Measurements from ENCODE around the gene EMID1.
A peak's percentile ranks its signal among the peaks of the same experiment; 100 is the strongest.
"Not testable (repeated sequence)": the region's sequence is repeated elsewhere in the genome, so short reads cannot be mapped to it uniquely, and the experiment has no call there.

EMID1 gene

DNA sequence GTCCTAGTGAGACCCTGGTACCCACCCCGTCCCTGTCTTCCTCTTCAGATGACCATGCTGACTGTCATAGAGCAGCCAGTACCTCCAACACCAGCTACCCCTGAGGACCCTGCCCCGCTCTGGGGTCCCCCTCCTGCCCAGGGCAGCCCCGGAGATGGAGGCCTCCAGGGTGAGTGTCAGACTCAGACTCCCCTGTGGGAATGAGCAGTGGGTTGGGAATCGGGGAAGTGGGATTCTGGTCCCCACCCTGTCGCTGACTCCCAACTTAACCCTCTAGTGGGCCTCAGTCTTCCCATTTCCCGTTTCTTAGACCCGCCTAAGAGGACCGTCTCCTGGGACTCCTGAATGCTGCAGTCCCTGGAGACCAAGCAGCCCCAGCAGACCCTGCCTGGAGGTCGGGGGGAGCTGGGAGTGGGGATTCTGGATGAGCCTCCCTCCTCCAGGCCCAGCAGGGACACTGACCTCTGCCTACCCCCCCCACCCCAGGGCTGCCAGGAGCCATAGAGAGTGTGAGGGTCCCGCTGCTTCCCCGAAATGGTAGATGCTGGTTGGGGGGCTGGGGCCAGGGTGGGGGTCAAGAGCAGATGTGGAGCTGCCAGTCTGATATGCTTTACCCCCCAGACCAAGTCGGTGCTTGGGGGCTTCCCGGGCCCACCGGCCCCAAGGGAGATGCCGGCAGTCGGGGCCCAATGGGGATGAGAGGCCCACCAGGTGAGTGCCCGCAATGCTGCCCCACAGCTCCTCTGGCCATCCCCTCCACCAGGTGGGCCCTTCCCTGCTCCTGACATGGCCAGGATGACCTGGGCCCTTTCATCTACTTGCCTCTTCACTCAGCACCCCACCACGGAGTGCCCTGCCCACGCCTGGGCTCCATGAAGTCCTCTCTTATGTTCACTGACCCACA lies 25.5 kb downstream of the EMID1 start:
- no peak for DNase-seq (ENCODE audit: low read depth, low spot score)

GRCh38 chr22:29231971-29232959 lies 26.6 kb downstream of the EMID1 start:
- no peak for DNase-seq (ENCODE audit: low read depth, low spot score)

GRCh38 chr22:29233277-29233877 lies 27.7 kb downstream of the EMID1 start:
- no peak for DNase-seq (ENCODE audit: low read depth, low spot score)

DNA sequence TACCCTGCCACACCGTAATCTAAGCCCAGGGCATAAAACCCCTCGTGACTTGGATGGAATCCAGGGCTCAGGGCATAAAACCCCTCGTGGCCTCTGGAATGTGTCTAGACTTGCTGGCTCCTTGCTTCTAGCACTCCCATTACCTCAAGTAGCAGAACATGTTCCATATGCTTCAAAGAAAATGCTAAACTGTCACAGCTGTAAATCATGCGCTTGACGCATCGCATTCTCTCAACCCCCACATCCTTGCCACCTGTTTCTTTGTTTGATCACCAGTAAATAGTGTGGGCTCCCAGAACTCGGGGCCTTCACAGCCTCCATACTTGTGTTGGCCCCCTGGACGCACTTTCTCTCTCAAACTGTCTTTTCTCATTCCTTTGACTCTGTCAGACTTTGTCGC lies 34.8 kb downstream of the EMID1 start:
- not testable (repeated sequence) for DNase-seq (ENCODE audit: low read depth, low spot score)

- DNase-seq (ENCODE audit: low read depth, low spot score), result no peak
Observed at GRCh38 chr22:29243874-29244446, 38.3 kb downstream of the EMID1 start.

- no peak for DNase-seq (ENCODE audit: low read depth, low spot score)
Observed at GRCh38 chr22:29244785-29245625, 39.3 kb downstream of the EMID1 start.

DNA sequence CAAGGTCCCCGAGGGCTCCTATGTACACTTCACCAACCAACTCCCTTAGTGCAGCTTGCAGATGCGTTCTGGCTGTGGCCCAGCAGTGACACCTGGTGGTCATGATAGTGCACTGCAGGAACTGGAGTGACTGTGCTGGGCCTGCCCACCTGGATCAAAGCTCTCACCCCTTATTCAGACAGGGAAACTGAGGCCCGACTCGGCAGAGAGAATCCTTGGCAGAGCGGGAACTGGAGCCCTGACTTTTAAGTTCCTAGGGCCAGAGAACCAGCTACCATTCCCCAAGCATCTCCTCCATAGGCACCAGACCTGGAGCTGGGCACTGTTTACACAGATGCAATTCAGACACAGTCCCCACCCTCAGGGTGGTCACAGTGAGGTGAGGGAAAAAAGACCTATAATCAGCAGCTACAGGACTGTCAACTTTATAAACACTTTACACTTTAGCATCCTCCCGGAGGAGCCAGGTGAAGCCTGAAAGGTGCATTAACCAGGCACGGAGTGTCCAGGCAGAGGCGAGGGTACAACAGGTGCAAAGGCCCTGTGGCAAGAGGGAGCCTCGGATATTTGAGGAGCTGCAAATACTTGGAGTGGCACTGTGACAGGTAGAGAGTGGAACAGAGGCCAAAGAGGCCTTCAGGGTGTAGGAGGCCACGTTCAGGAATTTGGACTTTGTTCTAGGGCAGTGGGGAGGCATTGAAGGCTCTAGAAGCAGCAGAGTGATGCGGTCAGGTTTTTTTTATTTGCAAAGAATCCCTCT lies 40.1 kb downstream of the EMID1 start:
- peak; percentile 35 for DNase-seq (ENCODE audit: low read depth, low spot score)

DNA sequence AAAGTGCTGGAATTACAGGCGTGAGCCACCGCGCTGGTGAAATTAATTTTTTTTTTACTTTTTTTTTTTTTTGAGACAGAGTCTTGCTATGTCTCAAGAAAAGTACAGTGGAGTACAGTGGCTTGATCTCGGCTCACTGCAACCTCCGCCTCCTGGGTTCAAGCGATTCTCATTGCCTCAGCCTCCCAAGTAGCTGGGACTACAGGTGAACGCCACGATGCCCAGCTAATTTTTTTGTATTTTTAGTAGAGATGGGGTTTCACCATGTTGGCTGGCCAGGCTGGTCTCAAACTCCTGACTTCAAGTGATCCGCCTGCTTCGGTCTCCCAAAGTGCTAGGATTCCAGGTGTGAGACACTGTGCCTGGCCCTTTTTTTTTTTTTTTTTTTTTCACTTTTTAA lies 42.2 kb downstream of the EMID1 start:
- not testable (repeated sequence) for DNase-seq (ENCODE audit: low read depth, low spot score)

GRCh38 chr22:29251265-29251664 lies 45.6 kb downstream of the EMID1 start:
- DNase-seq (ENCODE audit: low read depth, low spot score), result no peak

- no peak for DNase-seq (ENCODE audit: low read depth, low spot score)
Observed at GRCh38 chr22:29251981-29252911, 46.5 kb downstream of the EMID1 start.

DNA sequence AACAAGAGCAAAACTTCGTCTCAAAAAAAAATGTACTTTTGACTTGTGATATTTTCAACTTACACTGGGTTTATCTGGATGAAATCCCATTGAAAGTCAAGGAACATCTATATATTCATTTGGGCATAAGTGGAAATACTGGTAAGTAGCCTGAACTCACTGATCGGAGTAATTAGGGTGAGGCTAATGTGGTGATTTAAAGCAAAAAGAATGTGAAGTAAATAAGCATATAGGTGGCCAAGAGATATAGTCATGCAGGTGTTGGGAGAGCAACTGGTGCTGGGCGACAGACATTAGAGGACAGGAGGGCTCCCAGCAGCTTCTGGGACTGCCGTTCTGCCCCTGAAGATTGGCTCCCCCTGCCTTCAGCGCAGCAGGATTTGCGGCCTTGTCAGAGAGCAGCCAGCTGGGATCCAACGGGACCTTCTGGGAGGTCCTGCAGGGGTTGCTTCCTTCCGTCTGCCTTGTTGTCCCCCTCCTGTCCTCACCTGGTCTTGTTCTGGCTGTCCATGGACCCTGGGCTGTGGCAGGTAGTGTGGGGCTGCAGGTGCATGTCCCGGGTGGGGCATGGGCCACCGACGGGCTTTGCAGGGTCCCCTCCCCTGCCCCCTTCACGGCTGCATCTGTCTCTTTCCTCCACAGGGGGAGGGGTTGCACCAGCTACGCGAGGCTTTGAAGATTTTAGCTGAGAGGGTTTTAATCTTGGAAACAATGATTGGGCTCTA lies 48.0 kb downstream of the EMID1 start:
- no peak for DNase-seq (ENCODE audit: low read depth, low spot score)

- no peak for DNase-seq (ENCODE audit: low read depth, low spot score)
Observed at GRCh38 chr22:29254286-29254660, 48.6 kb downstream of the EMID1 start.

GRCh38 chr22:29255064-29255621 lies 49.4 kb downstream of the EMID1 start:
- no peak for DNase-seq (ENCODE audit: low read depth, low spot score)

DNA sequence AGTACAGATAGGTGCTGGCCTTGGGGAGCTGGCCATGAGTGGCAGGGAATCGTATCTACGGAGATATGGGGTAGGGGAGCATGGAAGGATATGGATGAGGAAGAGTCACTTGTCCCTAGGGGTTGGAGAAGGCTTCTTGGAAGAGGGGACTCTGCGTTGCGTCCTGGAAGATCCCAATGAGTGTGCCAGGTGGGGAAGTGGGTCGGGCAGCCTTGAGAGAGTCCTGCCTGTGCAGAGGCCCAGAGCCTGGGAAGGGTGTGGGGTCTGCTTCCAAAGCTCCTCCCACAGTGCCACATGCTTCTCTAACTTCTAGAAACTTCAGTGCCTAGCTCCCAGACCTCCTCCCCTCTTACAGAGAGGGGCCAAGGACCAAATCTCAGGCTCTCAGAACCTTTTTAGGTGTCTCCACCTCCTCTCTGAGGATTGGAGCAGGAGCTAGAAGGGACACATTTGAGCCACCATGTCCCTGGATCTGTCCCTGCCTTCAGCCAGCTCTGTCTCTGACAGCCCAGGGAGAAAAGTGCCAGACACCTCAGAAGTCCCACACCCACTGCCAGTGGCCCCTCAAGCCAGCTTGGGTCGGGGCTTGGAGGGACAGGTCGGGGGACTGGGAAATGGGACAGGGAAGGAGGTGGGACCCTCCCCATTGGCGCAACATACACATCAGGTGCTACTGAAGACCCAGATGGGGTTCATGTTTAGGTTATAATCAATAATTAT lies 51.1 kb downstream of the EMID1 start:
- DNase-seq (ENCODE audit: low read depth, low spot score), result no peak

GRCh38 chr22:29257751-29258181 lies 52.1 kb downstream of the EMID1 start:
- no peak for DNase-seq (ENCODE audit: low read depth, low spot score)

DNA sequence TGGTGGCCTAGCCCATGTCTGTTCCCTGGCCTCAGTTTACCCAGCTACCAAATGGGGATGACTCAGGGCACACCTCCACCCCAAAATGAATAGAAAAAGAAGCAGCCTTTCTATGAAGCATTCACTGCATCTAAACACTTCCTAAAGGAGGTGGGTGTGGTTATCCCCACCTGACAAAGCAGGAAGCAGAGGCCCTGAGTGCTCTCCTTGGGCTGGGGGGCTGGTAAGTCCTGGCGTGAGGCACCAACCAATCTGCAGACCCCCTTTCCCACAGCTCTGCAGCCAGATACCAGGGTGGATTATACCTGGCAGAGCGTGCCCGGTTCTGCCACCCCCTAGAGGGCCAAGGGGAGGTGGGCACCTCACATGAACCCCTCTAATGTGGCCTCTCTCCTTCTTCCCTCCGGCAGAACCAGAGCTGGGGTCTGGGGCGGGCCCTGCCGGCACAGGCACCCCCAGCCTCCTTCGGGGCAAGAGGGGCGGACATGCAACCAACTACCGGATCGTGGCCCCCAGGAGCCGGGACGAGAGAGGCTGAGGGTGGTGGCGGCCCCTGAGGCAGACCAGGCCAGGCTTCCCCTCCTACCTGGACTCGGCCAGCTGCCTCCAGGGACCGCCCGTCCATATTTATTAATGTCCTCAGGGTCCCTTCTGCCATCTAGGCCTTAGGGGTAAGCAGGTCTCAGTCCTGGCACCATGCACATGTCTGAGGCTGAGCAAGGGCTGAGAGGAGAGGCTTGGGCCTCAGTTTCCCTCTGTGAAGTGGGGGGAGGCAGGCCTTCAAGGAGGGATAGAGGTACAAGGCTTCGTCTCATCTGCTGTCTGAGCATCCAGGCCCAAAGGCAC lies 52.9 kb downstream of the EMID1 start:
- no peak for DNase-seq (ENCODE audit: low read depth, low spot score)
